ENCODE data around the gene PLA2G12A. TPM values are rescaled to one million over a fixed set of nuclear protein-coding genes. Genes with fewer than 3 reads are reported as not detected.

The PLA2G12A gene
- total and polyA plus RNA-seq, 4 donors, result 24.2 to 36.0 (median 31.3) TPM

DNA sequence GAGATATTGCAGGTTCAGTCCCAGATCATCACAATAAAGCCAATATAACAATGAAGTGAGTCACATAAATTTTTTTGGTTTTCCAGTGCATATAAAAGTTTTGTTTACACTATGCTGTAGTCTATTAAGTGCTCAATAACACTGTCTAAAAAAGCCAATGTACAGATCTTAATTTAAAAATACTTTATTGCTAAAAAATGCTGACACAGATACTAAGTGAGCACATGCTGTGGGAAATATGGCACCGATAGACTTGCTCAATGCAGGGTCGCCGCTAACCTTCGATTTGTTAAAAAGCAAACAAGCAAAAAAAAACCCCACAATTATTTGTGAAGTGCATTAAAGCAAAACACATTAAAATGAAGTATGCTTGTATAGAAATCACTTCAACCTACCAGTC is 10.3 kb downstream of the PLA2G12A start:
- ATAC-seq (ENCODE audit: insufficient read depth, low FRiP score) (no peak), DNase-seq (no peak)
- H3K27ac ChIP-seq (ENCODE audit: low read depth in 1 of 2, low read length in 1 of 2), result no peak overlapping the region
- peaks cover 0 to 18% (median 9%) of the 10 kb centered on the region in 4 donors for H3K36me3 ChIP-seq (ENCODE audit: control insufficient read depth in 4 of 4, insufficient read depth in 4 of 4, low read length in 4 of 4)
- no peaks in the 10 kb centered on the region for H3K27me3 ChIP-seq (ENCODE audit: control insufficient read depth in 3 of 3, insufficient read depth in 3 of 3, low read length in 2 of 3)
- H3K4me1 ChIP-seq (ENCODE audit: control insufficient read depth in 5 of 5, insufficient read depth in 5 of 5, low read length in 5 of 5), result no peaks in the 10 kb centered on the region
- no peak overlapping the region for H3K4me3 ChIP-seq
- no peak for TF ChIP-seq CTCF (IDR thresholded peaks at IDR 0.05; ENCODE audit: control extremely low read depth, extremely low read depth)
- WGBS, 2 donors, result 95 to 98% methylated on average over 4 of the region's 4 CpGs
- H3K9me3 ChIP-seq (ENCODE audit: control insufficient read depth in 4 of 4, insufficient read depth in 3 of 4, low read length in 3 of 4), result no peaks in the 10 kb centered on the region
- H3K9ac ChIP-seq (ENCODE audit: insufficient read depth in 1 of 2, low read length in 2 of 2), result no peak overlapping the region

- WGBS, 2 donors, result 100% methylated on average over 1 of the region's 1 CpG
- no peak overlapping the region for H3K27ac ChIP-seq (ENCODE audit: low read depth in 1 of 2, low read length in 1 of 2)
- no peak for TF ChIP-seq CTCF (IDR thresholded peaks at IDR 0.05; ENCODE audit: control extremely low read depth, extremely low read depth)
- no peaks in the 10 kb centered on the region for H3K27me3 ChIP-seq (ENCODE audit: control insufficient read depth in 3 of 3, insufficient read depth in 3 of 3, low read length in 2 of 3)
- H3K4me1 ChIP-seq (ENCODE audit: control insufficient read depth in 5 of 5, insufficient read depth in 5 of 5, low read length in 5 of 5), result no peaks in the 10 kb centered on the region
- ATAC-seq (ENCODE audit: insufficient read depth, low FRiP score) (no peak), DNase-seq (no peak)
- peaks cover 1 to 18% (median 12%) of the 10 kb centered on the region in 4 donors for H3K36me3 ChIP-seq (ENCODE audit: control insufficient read depth in 4 of 4, insufficient read depth in 4 of 4, low read length in 4 of 4)
- H3K9me3 ChIP-seq (ENCODE audit: control insufficient read depth in 4 of 4, insufficient read depth in 3 of 4, low read length in 3 of 4), result no peaks in the 10 kb centered on the region
- no peak overlapping the region for H3K9ac ChIP-seq (ENCODE audit: insufficient read depth in 1 of 2, low read length in 2 of 2)
- H3K4me3 ChIP-seq, result no peak overlapping the region
Observed at GRCh38 chr4:109718759-109719158, 11.1 kb downstream of the PLA2G12A start.

DNA sequence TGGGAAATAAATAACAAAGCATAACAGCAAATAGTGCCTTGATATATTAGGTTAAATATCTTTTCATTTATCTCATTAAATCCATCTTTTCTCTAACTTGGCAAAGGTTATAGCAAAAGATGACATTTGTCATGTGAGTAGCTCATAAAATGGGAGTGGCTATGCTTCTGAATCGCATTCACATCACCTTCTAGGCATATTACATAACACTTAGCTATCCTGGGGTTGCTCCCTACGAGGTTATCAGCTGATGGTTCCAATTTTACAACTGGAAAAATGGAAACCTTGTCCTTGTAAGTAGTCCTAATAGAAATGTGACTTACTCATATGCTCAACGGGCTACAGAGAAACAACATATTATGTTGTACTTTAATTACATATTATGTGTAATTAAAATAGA is 16.4 kb downstream of the PLA2G12A start:
- DNase-seq (no peak), ATAC-seq (ENCODE audit: insufficient read depth, low FRiP score) (no peak)
- TF ChIP-seq CTCF (IDR thresholded peaks at IDR 0.05; ENCODE audit: control extremely low read depth, extremely low read depth), result no peak
- no peaks in the 10 kb centered on the region for H3K27me3 ChIP-seq (ENCODE audit: control insufficient read depth in 3 of 3, insufficient read depth in 3 of 3, low read length in 2 of 3)
- H3K36me3 ChIP-seq (ENCODE audit: control insufficient read depth in 4 of 4, insufficient read depth in 4 of 4, low read length in 4 of 4), result peaks cover 8 to 23% (median 17%) of the 10 kb centered on the region in 4 donors
- no peak overlapping the region for H3K27ac ChIP-seq (ENCODE audit: low read depth in 1 of 2, low read length in 1 of 2)
- no peak overlapping the region for H3K9ac ChIP-seq (ENCODE audit: insufficient read depth in 1 of 2, low read length in 2 of 2)
- 94 to 95% methylated on average over 3 of the region's 3 CpGs for WGBS, 2 donors
- H3K4me3 ChIP-seq, result no peak overlapping the region
- H3K9me3 ChIP-seq (ENCODE audit: control insufficient read depth in 4 of 4, insufficient read depth in 3 of 4, low read length in 3 of 4), result no peaks in the 10 kb centered on the region
- no peaks in the 10 kb centered on the region for H3K4me1 ChIP-seq (ENCODE audit: control insufficient read depth in 5 of 5, insufficient read depth in 5 of 5, low read length in 5 of 5)

DNA sequence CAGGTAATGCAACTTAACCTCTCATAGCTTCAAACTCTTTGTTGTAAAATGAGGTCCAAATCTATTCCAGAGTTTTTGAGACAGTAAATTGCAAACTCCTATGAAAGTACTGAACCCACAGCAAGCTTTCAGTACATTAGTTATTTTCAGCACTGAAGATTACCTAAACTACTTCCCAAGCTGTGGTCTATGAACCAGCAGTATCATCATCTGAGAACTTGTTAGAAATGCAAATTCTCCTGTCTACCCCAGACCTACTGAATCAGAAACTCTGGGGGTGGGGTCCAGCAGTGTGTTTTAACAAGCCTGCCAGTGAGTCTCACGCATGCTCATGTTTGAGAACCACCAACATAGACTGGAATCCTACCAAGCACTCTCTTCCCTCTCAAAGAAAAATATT is 20.9 kb downstream of the PLA2G12A start:
- H3K4me1 ChIP-seq (ENCODE audit: control insufficient read depth in 5 of 5, insufficient read depth in 5 of 5, low read length in 5 of 5), result peaks cover 0 to 8% (median 0%) of the 10 kb centered on the region in 5 donors
- WGBS, 2 donors, result 98 to 100% methylated on average over 1 of the region's 1 CpG
- ATAC-seq (ENCODE audit: insufficient read depth, low FRiP score), result no peak
- H3K4me3 ChIP-seq, result no peak overlapping the region
- H3K27ac ChIP-seq (ENCODE audit: low read depth in 1 of 2, low read length in 1 of 2), result no peak overlapping the region
- no peaks in the 10 kb centered on the region for H3K27me3 ChIP-seq (ENCODE audit: control insufficient read depth in 3 of 3, insufficient read depth in 3 of 3, low read length in 2 of 3)
- TF ChIP-seq CTCF (IDR thresholded peaks at IDR 0.05; ENCODE audit: control extremely low read depth, extremely low read depth), result no peak
- no peaks in the 10 kb centered on the region for H3K9me3 ChIP-seq (ENCODE audit: control insufficient read depth in 4 of 4, insufficient read depth in 3 of 4, low read length in 3 of 4)
- H3K36me3 ChIP-seq (ENCODE audit: control insufficient read depth in 4 of 4, insufficient read depth in 4 of 4, low read length in 4 of 4), result peaks cover 0 to 16% (median 9%) of the 10 kb centered on the region in 4 donors
- no peak overlapping the region for H3K9ac ChIP-seq (ENCODE audit: insufficient read depth in 1 of 2, low read length in 2 of 2)
- no peak for DNase-seq
